ENCODE measurements around the gene IL23A.

DNA sequence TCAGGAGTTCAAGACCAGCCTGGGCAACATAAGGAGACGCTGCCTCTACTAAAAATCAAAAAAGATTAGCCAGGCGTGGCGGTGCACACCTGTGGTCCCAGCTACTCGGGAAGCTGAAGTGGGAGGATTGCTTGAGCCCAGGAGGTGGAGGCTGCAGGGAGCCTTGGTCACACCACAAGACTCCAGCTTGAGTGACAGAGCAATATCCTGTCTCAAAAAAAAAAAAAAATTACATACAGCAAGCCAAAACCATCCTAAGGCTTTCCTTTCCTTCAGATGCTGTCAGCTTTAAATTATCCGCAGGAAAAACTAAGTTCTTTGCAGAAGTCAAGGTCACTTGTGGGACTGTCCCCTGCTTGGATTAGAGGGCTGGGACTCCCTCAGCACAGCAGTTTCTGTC lies 39.9 kb upstream of the IL23A start:
- TF ChIP-seq CTCF (conservative IDR thresholded peaks at IDR 0.05 in 1 of 2, IDR thresholded peaks at IDR 0.05 in 1 of 2; ENCODE audit: extremely low read depth in 1 of 2, insufficient read depth in 1 of 2, low read depth in 1 of 2, low read length in 2 of 2) (no peak), EZH2 (IDR thresholded peaks at IDR 0.05; ENCODE audit: borderline replicate concordance, low read length) (no peak)
